GM12874 (cell line): ENCODE data around the gene POLH.

Experiments
- TF ChIP-seq, protein P1 (sequence below): IDR thresholded peaks from 2 replicates; pipeline ENCODE4 v1.5.1; 2011; ENCODE audit warnings: low read depth, mild to moderate bottlenecking, control low read depth, low read length, moderate library complexity; ENCODE audit not compliant: insufficient read depth

POLH gene

GRCh38 chr6:43644940-43645612, 69.1 kb downstream of the POLH start, which contains the start of gene RSPH9:
TSS of gene RSPH9 (plus strand) at chr6:43645036. CDS start at chr6:43645099, 63 bp downstream.
- TF ChIP-seq, protein P1, sequence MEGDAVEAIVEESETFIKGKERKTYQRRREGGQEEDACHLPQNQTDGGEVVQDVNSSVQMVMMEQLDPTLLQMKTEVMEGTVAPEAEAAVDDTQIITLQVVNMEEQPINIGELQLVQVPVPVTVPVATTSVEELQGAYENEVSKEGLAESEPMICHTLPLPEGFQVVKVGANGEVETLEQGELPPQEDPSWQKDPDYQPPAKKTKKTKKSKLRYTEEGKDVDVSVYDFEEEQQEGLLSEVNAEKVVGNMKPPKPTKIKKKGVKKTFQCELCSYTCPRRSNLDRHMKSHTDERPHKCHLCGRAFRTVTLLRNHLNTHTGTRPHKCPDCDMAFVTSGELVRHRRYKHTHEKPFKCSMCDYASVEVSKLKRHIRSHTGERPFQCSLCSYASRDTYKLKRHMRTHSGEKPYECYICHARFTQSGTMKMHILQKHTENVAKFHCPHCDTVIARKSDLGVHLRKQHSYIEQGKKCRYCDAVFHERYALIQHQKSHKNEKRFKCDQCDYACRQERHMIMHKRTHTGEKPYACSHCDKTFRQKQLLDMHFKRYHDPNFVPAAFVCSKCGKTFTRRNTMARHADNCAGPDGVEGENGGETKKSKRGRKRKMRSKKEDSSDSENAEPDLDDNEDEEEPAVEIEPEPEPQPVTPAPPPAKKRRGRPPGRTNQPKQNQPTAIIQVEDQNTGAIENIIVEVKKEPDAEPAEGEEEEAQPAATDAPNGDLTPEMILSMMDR: no peak

DNA sequence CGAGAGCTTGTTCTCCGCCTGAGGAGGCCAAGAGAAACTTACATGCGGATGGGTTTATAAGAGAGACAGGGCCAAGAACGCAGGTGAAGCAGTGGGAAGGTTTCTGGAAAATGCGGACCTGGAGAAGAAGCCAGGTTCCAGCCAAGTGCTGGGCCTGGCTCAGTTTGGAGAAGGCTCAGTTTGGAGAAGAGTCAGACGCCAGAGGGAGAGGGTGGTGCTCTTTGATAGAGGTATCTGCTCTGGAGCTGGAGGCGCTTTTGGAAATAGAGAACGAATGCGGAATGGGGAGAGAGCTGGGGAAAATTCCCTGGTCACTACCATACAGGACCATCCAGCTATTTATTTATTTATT, 69.6 kb downstream of the POLH start:
- TF ChIP-seq, protein P1: no peak

DNA sequence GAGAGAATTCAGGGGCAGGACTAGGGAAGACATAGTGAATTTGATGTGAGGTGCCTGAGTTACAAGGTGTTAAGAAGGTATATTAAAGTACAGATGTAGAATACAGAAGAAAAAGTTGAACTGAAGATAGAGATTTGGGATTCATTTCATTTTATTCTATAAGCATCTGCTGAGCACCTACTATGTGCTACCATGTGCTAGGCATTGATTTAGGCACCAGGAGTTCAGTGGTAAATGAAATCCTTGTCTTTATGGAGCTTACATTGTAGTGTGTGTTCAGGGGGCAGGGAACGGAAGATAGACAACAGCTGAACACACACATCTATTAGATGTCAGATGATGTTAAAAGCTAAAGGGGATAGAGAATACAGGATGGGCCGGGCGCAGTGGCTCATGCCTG, 71.6 kb downstream of the POLH start:
- TF ChIP-seq, protein P1: no peak

DNA sequence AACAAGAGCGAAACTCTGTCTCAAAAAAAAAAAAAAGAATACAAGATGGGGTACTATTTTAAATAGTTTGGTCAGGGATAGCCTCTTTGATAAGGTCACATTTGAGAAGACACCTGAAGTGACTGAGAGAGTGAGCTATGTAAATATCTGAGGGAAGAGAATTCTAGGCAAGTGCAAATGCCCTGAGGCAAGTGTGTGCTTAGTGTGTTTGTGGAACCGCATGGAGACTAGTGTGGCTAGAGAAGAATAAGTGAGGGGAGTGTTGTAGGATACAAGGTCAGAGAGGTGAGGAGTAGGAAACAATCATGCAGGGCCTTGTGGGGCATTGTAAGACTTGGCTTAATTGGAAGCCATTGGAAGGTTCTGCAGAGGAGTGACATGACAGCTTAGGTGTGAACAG, 72.3 kb downstream of the POLH start:
- TF ChIP-seq, protein P1: no peak

DNA sequence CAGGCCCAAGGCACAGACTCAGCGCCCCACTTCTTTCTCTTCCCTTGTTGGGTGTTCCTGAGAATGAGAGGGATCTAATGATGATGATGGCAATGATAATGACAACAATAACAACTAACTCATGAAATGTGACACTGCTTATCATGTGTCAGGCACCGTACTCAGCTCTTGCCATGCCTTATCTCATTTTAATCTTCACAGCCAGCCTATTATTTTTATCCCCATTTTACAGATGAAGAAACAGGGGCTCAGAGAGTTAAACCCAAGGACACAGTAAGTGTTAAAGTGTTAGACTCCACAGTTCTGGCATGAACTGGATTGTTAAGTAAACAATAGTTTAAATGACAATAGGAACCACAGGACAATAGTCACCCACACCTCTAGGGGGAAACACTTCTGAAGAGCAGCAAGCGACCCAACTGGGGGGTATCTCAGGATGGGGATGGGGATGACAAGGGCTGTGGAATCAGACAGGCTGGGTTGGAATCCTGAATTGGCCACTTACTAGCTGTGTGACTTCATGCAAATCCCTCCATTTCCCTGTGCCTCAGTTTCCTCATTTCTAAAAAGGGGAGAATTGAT, 81.3 kb downstream of the POLH start:
- TF ChIP-seq, protein P1: no peak

- TF ChIP-seq, protein P1: no peak
Observed at GRCh38 chr6:43658161-43658560, 82.2 kb downstream of the POLH start.
